NOMO-1 treated with dmso at 0.1 percent for 144 hours (cell line): Measurements from ENCODE around the gene SAMD4A.

Experiments
- DNase-seq: peaks from one replicate; lab custom pipeline; 2025; ENCODE audit not compliant: unreplicated experiment; lab: John Stamatoyannopoulos, UW

The SAMD4A gene

GRCh38 chr14:54815016-54815415 lies 248.1 kb downstream of the SAMD4A start:
- DNase-seq: no peak

GRCh38 chr14:54815515-54815914 lies 248.6 kb downstream of the SAMD4A start:
- DNase-seq: no peak

DNA sequence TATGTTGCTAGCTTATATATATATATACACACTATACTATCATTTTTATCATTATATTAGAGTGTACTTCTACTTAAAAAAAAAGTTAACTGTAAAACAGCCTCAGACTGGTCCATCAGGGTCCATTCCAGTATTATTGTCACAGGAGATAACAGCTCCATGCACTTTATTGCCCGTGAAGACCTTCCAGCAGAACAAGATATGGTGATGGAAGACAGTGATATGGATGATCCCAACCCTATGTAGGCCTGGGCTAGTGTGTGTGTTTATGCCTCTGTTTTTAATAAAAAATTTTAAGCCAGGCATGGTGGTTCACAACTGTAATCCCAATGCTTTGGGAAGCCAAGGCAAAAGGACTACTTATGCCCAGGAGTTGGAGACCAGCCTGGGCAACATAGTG lies 249.5 kb downstream of the SAMD4A start:
- no peak for DNase-seq

- no peak for DNase-seq
These were observed 250.6 kb downstream of the SAMD4A start for GRCh38 chr14:54817506-54817905.

- DNase-seq: peak; percentile 33
These were observed 251.5 kb downstream of the SAMD4A start for GRCh38 chr14:54818201-54819133.

GRCh38 chr14:54822685-54823084 lies 255.8 kb downstream of the SAMD4A start:
- no peak for DNase-seq

GRCh38 chr14:54823757-54824549 lies 257.0 kb downstream of the SAMD4A start:
- DNase-seq: no peak

- no peak for DNase-seq
These were observed 261.1 kb downstream of the SAMD4A start for GRCh38 chr14:54828037-54828436.

DNA sequence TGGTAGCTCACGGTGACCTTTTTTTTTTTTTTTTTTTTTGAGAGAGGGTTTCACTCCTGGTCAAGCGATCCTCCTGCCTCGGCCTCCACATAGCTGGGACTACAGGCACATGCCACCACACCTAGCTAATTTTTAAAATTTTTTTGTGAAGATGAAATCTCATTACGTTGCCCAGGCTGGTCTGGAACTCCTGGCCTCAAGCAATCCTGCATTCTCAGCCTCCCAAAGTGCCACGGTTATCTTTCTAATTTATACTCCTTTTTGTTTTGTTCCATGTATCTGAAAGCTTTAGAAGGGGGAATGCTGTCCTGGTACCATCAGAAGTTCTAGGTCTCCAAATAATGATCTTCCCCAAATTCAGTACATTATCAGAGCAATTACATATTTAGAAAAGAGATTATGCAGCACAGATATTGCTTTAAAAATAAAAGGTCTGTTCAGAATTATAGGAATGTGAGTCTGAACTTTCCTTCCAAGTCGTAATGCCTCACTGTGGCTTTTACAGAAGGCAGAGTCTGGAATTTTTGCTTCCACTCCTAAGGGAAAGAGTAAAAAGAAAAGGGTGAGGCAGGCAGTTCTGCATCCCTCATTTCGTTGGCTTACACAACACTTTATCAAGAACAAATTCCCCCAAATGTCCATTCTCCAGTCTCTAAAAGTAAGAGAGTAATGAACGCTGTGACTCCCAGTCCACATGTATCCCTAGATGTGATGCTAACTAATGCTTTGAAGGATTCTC lies 262.7 kb downstream of the SAMD4A start:
- no peak for DNase-seq

GRCh38 chr14:54830650-54831049 lies 263.7 kb downstream of the SAMD4A start:
- no peak for DNase-seq

DNA sequence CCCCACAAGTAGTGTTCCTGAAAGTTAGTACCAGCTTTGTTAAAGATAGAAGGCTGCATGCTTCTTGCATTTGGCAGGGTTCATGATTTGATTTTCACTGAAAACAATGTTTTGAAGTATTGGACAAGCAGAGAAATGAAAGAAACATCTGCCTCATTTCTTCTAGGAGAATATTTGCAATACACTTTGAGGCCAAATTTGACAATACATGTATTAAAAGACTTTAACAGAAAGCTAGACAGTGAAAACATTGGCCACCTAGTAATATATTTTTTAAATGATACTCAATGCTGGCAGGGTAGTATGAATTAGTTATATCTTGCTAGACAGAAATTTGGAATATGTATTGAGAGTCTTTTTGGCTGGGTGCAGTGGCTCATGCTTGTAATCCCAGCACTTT lies 267.2 kb downstream of the SAMD4A start:
- DNase-seq: no peak

DNA sequence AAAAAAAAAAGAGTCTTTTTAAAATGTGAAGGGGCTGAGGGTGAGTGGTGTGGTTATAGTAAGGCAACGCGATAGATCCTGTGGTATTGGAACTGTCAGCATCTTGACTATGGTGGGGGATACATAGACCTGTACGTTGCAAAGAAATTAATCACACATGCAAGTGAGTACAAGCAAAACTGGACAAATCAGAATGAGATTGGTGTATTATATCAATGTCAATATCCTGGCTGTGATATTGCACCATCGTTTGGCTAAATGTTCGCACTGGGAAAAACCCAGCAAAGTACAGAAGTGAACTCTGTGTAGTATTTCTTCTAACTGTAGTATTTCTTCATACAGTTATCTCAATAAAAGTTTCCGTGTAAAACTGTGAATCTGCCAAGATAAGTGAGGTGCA lies 267.8 kb downstream of the SAMD4A start:
- DNase-seq: no peak

- no peak for DNase-seq
These were observed 269.3 kb downstream of the SAMD4A start for GRCh38 chr14:54836231-54836630.

DNA sequence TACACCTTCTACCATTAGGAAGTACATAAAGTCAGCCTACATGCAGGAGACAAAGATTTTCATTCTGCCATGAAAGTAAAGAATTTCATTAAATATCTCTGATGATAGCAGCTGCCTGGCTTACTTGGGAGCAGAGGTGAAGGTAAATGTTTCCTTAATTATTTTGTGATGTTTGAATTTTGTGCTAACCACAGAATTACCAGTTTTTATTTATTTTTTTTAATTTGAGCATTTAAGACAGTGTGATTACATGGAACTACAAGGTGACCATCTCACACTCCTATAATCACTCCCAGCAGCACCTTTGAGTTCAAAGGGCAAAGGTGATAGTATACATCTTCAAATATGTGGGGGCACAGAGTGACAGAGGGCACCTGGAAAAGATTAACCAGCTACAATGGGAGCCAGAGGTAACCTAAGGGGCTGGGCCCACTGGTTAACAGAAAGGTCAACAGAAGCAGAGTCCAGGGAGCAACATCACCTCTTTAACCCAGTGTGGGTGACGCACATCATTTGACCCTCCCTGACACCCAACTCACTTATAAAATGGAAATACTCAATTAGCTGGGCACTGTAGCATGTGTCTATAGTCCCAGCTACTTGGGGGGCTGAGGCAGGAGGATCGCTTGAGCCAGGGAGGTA lies 270.7 kb downstream of the SAMD4A start:
- no peak for DNase-seq

- DNase-seq: no peak
These were observed 272.1 kb downstream of the SAMD4A start for GRCh38 chr14:54838931-54839512.

- DNase-seq: no peak
These were observed 272.8 kb downstream of the SAMD4A start for GRCh38 chr14:54839701-54840119.

DNA sequence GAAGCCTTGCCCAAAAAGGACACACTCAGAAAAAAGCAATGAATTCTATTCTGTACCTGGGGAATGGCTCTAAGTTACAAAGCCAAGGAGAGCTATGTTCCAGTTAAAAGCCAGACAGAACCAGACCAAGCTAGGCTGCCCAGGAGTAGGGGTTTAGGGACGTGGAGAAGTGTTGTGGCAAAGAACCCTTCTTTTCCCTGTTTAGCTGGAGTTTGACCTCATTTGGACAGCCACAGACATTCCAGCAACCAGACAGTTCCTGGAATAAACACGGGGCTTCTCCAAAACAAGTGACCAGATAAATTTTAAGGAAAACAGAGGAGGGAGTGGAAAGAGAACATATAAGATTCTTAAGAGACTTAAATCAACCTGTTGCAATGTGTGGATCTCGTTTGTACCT lies 273.4 kb downstream of the SAMD4A start:
- DNase-seq: no peak

DNA sequence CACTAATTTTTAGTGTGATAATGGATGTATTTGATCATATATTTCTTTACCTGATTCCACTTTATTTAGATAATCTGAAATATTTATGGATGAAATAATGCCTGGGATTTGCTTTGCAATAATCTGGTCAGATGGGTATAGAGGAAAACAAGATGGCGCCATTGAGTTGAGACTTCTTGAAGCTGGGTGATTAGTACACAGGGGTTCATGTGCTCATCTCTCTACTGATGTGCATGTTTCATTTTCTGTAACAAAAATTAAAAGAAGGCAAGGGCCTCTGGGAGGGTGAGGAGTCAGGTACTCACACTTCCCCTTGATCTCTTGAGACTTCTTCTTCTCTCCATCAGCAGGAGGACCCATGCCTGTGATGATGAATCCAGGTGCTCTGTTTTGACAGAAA lies 273.9 kb downstream of the SAMD4A start:
- DNase-seq: no peak
